HEK293 (cell line): Measurements from ENCODE around the gene GMPS.

ENCODE experiments used
- CTCF ChIA-PET: fragments of 350-600 bp; formaldehyde crosslinking; extraction: SDS; loops from one replicate; lab custom pipeline; 2021; ENCODE audit warnings: antibody characterized with exemption; lab: Yijun Ruan, JAX
- POLR2A ChIA-PET: fragments of 300-600 bp; formaldehyde crosslinking; extraction: SDS; loops from one replicate; lab custom pipeline; 2020; ENCODE audit warnings: antibody characterized with exemption, inconsistent platforms; lab: Yijun Ruan, JAX
- H3K27ac ChIP-seq: fragments of 200-500 bp; sonication (Bioruptor generic); 2 replicates; pipeline ENCODE4 v1.5.1; 2014; ENCODE audit warnings: low read depth, low read length, control low read depth, inconsistent platforms; ENCODE audit errors: extremely low read depth
- H3K36me3 ChIP-seq, 2 experiments: fragments of 200-500 bp in 1 of 2; sonication (Bioruptor generic) in 1 of 2; 1 replicate in 1 of 2; 2 replicates in 1 of 2; pipeline ENCODE4 v1.5.1; 2014 to 2017; ENCODE audit warnings: inconsistent platforms in 2 of 2, low read length in 2 of 2; ENCODE audit not compliant: control insufficient read depth in 2 of 2, insufficient read depth in 1 of 2
- H3K4me1 ChIP-seq: fragments of 200-500 bp; sonication (Bioruptor generic); 2 replicates; pipeline ENCODE4 v1.5.1; 2014; ENCODE audit warnings: mild to moderate bottlenecking, low read length, inconsistent platforms; ENCODE audit not compliant: control insufficient read depth, insufficient read depth
- H3K4me3 ChIP-seq: 2 replicates; pipeline ENCODE4 v1.5.1; 2011; ENCODE audit warnings: low read depth, mild to moderate bottlenecking, control low read depth, low read length, moderate library complexity
- H3K9me3 ChIP-seq: fragments of 200-500 bp; sonication (Bioruptor generic); 2 replicates; pipeline ENCODE4 v1.5.1; 2014; ENCODE audit warnings: low read depth, low read length, inconsistent platforms; ENCODE audit not compliant: control insufficient read depth, insufficient read depth
- KLF16 ChIP-seq: fragments of 450-650 bp; formaldehyde crosslinking; IDR thresholded peaks from 2 replicates; pipeline ENCODE4 v1.5.1; 2017; ENCODE audit warnings: missing biosample characterization, missing genetic modification characterization
- SALL2 ChIP-seq: fragments of 450-650 bp; formaldehyde crosslinking; IDR thresholded peaks from 2 replicates; pipeline ENCODE4 v1.5.0; 2017; ENCODE audit warnings: missing biosample characterization, mild to moderate bottlenecking, missing genetic modification characterization, borderline replicate concordance
- ZBTB1 ChIP-seq: fragments of 450-650 bp; formaldehyde crosslinking; IDR thresholded peaks from 2 replicates; pipeline ENCODE4 v1.5.1; 2016; ENCODE audit warnings: missing biosample characterization, missing genetic modification characterization
- ZFP41 ChIP-seq: fragments of 450-650 bp; formaldehyde crosslinking; IDR thresholded peaks from 2 replicates; pipeline ENCODE4 v1.5.1; 2016; ENCODE audit warnings: missing biosample characterization, missing genetic modification characterization, borderline replicate concordance
- ZNF132 ChIP-seq: fragments of 450-650 bp; formaldehyde crosslinking; IDR thresholded peaks from 2 replicates; pipeline ENCODE4 v1.5.1; 2017; ENCODE audit warnings: missing biosample characterization, missing genetic modification characterization, borderline replicate concordance
- ZNF341 ChIP-seq: fragments of 450-650 bp; formaldehyde crosslinking; IDR thresholded peaks from 2 replicates; pipeline ENCODE4; 2016; ENCODE audit warnings: low read depth, missing biosample characterization, missing genetic modification characterization
- ZNF658 ChIP-seq: fragments of 450-650 bp; formaldehyde crosslinking; IDR thresholded peaks from 2 replicates; pipeline ENCODE4; 2016; ENCODE audit warnings: missing biosample characterization, missing genetic modification characterization
- ZNF837 ChIP-seq: fragments of 450-650 bp; formaldehyde crosslinking; IDR thresholded peaks from 2 replicates; pipeline ENCODE4 v1.5.1; 2016; ENCODE audit warnings: missing biosample characterization, missing genetic modification characterization
- TF ChIP-seq, protein P1 (sequence below): fragments of 450-650 bp; formaldehyde crosslinking; IDR thresholded peaks from 2 replicates; pipeline ENCODE4 v1.5.0; 2017; ENCODE audit warnings: missing biosample characterization, missing genetic modification characterization, borderline replicate concordance
- TF ChIP-seq, protein P2 (sequence below): fragments of 450-650 bp; formaldehyde crosslinking; IDR thresholded peaks from 2 replicates; pipeline ENCODE4 v1.5.1; 2016; ENCODE audit warnings: missing biosample characterization, missing genetic modification characterization
- TF ChIP-seq, protein P3 (sequence below): fragments of 450-650 bp; formaldehyde crosslinking; IDR thresholded peaks from 2 replicates; pipeline ENCODE4 v1.5.1; 2016; ENCODE audit warnings: missing biosample characterization, missing genetic modification characterization

Gene GMPS

DNA sequence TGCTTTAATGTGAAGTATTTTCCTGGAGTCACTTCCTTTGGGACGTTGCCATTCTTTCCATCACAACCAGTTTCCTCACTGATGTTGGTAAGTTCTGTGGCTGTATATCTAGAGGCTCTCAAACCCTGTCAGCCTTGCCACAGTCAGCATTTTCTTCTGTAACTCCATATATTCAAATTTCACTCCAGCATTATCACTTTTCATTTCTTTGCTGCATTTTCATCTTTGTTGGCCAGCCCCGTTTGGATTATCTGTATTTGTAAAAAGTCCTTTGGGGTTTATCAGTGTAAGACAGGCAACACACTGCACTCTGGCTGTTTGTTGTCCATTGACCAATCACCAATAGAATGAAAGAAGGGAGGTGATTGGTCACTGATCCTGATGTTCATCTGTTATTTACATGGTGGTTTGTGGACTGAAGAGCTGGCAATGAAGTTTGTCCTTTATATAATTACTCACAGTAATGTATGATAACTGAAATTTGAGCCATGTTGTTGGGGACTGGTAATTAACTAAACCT is 20.3 kb downstream of the GMPS start:
- CTCF ChIA-PET, result interaction anchor here (0.5 kb wide), 1 partner anchor 139 kb away, joined by 3 read pairs; no protein-coding TSS in a partner anchor
- TF ChIP-seq, protein P1, sequence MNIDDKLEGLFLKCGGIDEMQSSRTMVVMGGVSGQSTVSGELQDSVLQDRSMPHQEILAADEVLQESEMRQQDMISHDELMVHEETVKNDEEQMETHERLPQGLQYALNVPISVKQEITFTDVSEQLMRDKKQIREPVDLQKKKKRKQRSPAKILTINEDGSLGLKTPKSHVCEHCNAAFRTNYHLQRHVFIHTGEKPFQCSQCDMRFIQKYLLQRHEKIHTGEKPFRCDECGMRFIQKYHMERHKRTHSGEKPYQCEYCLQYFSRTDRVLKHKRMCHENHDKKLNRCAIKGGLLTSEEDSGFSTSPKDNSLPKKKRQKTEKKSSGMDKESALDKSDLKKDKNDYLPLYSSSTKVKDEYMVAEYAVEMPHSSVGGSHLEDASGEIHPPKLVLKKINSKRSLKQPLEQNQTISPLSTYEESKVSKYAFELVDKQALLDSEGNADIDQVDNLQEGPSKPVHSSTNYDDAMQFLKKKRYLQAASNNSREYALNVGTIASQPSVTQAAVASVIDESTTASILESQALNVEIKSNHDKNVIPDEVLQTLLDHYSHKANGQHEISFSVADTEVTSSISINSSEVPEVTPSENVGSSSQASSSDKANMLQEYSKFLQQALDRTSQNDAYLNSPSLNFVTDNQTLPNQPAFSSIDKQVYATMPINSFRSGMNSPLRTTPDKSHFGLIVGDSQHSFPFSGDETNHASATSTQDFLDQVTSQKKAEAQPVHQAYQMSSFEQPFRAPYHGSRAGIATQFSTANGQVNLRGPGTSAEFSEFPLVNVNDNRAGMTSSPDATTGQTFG (tag by site-specific recombination), result no peak
- no peaks in the 10 kb centered on the region for H3K9me3 ChIP-seq
- peaks cover 13 to 29% of the 10 kb centered on the region in 2 experiments; a peak in 2 of 3 replicates for H3K36me3 ChIP-seq
- no peaks in the 10 kb centered on the region for H3K4me1 ChIP-seq
- POLR2A ChIA-PET, result interaction anchor here (0.6 kb wide), 1 partner anchor 71 kb away, joined by 4 read pairs; no protein-coding TSS in a partner anchor
- no peak overlapping the region for H3K27ac ChIP-seq
- no peak overlapping the region for H3K4me3 ChIP-seq

DNA sequence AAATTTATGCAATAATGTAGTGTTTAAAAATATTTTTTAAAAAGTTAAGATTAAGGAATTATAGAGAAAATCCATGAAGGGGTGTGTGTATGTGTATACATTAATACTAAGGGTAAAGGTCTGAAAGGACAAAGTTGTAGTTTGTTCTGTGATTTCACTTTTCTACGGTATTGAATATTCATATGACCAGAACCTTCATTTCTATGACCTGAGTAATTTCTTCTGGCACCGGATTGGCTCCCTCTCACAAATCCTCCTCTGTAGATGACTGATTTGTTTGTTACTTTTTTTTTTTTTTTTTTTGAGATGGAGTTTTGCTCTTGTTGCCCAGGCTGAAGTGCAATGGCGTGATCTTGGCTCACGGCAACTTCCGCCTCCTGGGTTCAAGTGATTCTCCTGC is 20.9 kb downstream of the GMPS start:
- H3K36me3 ChIP-seq, result peaks cover 13 to 33% of the 10 kb centered on the region in 2 experiments; a peak in 2 of 3 replicates
- no peaks in the 10 kb centered on the region for H3K4me1 ChIP-seq
- H3K4me3 ChIP-seq, result no peak overlapping the region
- CTCF ChIA-PET, result no interaction called here
- H3K27ac ChIP-seq, result no peak overlapping the region
- POLR2A ChIA-PET, result interaction anchor here (0.6 kb wide), 1 partner anchor 71 kb away, joined by 4 read pairs; no protein-coding TSS in a partner anchor
- no peaks in the 10 kb centered on the region for H3K9me3 ChIP-seq
- no peak for TF ChIP-seq KLF16 (tag by site-specific recombination)
- no peak for TF ChIP-seq ZFP41 (tag by site-specific recombination)

DNA sequence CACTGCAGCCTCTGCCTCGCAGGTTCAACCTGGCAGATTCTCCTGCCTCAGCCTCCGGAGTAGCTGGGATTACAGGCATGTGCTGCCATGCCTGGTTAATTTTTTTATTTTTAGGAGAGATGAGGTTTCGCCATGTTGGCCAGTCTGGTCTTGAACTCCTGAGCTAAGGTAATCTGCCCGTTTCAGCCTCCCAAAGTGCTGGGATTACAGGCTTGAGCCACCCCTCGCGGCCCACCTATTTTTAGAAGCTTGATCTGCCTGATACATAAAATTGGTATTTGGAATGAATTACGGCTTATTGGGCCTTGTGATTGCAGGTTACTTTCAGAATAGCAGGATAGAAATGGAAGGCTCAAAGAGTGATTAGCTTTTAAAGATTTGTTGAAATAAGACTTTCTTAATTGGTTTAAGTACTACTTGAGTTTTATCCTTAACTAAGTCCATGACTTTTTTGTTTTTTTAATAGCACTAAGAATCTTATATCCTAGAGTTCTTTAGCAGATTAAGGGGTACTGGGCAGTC is 25.0 kb downstream of the GMPS start:
- Histone ChIP-seq H3K4me1 (no peaks in the 10 kb centered on the region), H3K4me3 (no peak overlapping the region), H3K27ac (no peak overlapping the region), H3K9me3 (no peaks in the 10 kb centered on the region)
- TF ChIP-seq SALL2 (tag by site-specific recombination) (no peak), ZNF837 (tag by site-specific recombination) (no peak), ZNF132 (tag by site-specific recombination) (no peak), ZBTB1 (tag by site-specific recombination) (no peak), ZNF658 (tag by site-specific recombination) (no peak), ZNF341 (tag by site-specific recombination) (no peak)
- TF ChIP-seq, protein P2, sequence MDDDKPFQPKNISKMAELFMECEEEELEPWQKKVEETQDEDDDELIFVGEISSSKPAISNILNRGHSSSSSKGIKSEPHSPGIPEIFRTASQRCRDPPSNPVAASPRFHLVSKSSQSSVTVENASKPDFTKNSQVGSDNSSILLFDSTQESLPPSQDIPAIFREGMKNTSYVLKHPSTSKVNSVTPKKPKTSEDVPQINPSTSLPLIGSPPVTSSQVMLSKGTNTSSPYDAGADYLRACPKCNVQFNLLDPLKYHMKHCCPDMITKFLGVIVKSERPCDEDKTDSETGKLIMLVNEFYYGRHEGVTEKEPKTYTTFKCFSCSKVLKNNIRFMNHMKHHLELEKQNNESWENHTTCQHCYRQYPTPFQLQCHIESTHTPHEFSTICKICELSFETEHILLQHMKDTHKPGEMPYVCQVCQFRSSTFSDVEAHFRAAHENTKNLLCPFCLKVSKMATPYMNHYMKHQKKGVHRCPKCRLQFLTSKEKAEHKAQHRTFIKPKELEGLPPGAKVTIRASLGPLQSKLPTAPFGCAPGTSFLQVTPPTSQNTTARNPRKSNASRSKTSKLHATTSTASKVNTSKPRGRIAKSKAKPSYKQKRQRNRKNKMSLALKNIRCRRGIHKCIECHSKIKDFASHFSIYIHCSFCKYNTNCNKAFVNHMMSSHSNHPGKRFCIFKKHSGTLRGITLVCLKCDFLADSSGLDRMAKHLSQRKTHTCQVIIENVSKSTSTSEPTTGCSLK, result no peak
- TF ChIP-seq, protein P3, sequence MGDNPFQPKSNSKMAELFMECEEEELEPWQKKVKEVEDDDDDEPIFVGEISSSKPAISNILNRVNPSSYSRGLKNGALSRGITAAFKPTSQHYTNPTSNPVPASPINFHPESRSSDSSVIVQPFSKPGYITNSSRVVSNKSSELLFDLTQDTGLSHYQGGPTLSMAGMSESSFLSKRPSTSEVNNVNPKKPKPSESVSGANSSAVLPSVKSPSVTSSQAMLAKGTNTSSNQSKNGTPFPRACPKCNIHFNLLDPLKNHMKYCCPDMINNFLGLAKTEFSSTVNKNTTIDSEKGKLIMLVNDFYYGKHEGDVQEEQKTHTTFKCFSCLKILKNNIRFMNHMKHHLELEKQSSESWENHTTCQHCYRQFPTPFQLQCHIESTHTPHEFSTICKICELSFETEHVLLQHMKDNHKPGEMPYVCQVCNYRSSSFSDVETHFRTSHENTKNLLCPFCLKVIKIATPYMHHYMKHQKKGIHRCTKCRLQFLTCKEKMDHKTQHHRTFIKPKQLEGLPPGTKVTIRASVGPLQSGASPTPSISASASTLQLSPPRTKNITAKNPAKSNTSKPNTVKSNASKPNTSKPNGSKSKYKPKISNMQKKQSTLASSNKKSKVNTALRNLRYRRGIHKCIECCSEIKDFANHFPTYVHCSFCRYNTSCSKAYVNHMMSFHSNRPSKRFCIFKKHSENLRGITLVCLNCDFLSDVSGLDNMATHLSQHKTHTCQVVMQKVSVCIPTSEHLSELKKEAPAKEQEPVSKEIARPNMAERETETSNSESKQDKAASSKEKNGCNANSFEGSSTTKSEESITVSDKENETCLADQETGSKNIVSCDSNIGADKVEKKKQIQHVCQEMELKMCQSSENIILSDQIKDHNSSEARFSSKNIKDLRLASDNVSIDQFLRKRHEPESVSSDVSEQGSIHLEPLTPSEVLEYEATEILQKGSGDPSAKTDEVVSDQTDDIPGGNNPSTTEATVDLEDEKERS (tag by site-specific recombination), result no peak
- TF ChIP-seq, all 188 proteins: peak for 0
- POLR2A ChIA-PET, result no interaction called here
- H3K36me3 ChIP-seq, result peaks cover 29 to 64% of the 10 kb centered on the region in 2 experiments
- CTCF ChIA-PET, result interaction anchor here (1.0 to 1.7 kb wide), 2 partner anchors 17 to 89 kb away, joined by 4 read pairs; partner anchors contain the start of gene C3orf33
